Kasumi-1 (cell line): ENCODE data around the gene ANK2.
"Not testable (repeated sequence)": the region's sequence is repeated elsewhere in the genome, so short reads cannot be mapped to it uniquely, and the experiment has no call there.

Experiments used
- DNase-seq, 2 experiments: peaks; one replicate each; lab custom pipeline; 2025; lab: John Stamatoyannopoulos, UW

The ANK2 gene

GRCh38 chr4:113209652-113210320 lies 160.3 kb downstream of the ANK2 start:
- DNase-seq, result no peak

- no peak for DNase-seq
Measured at GRCh38 chr4:113212613-113213012, 163.2 kb downstream of the ANK2 start.

- no peak for DNase-seq
Measured at GRCh38 chr4:113221990-113222389, 172.5 kb downstream of the ANK2 start.

GRCh38 chr4:113222471-113222870 lies 173.0 kb downstream of the ANK2 start:
- no peak for DNase-seq

GRCh38 chr4:113223001-113223400 lies 173.5 kb downstream of the ANK2 start:
- DNase-seq, result peak; percentile 27 to 38

GRCh38 chr4:113232194-113232593 lies 182.7 kb downstream of the ANK2 start:
- no peak for DNase-seq

- no peak for DNase-seq
Measured at GRCh38 chr4:113236916-113237315, 187.5 kb downstream of the ANK2 start.

GRCh38 chr4:113243312-113243711 lies 193.9 kb downstream of the ANK2 start:
- DNase-seq, result no peak

- DNase-seq, result not testable (repeated sequence)
Measured at GRCh38 chr4:113244747-113245146, 195.3 kb downstream of the ANK2 start.

GRCh38 chr4:113248320-113248719 lies 198.9 kb downstream of the ANK2 start:
- DNase-seq, result no peak

- no peak for DNase-seq
Measured at GRCh38 chr4:113255628-113256027, 206.2 kb downstream of the ANK2 start.

GRCh38 chr4:113256946-113257345 lies 207.5 kb downstream of the ANK2 start:
- no peak for DNase-seq

GRCh38 chr4:113260688-113261087 lies 211.2 kb downstream of the ANK2 start:
- DNase-seq, result no peak

- DNase-seq, result no peak
Measured at GRCh38 chr4:113263274-113263673, 213.8 kb downstream of the ANK2 start.

GRCh38 chr4:113270520-113271319 lies 221.3 kb downstream of the ANK2 start:
- DNase-seq, result no peak

- no peak for DNase-seq
Measured at GRCh38 chr4:113272523-113272922, 223.1 kb downstream of the ANK2 start.

GRCh38 chr4:113273721-113274220 lies 224.3 kb downstream of the ANK2 start:
- DNase-seq, result no peak

GRCh38 chr4:113276464-113277170 lies 227.2 kb downstream of the ANK2 start:
- DNase-seq, result no peak

- peak; percentile 76 to 93 for DNase-seq
Measured at GRCh38 chr4:113278324-113278934, 229.0 kb downstream of the ANK2 start.

- DNase-seq, result no peak
Measured at GRCh38 chr4:113285501-113285900, 236.0 kb downstream of the ANK2 start.

- DNase-seq, result no peak
Measured at GRCh38 chr4:113288257-113288656, 238.8 kb downstream of the ANK2 start.

GRCh38 chr4:113288696-113289095 lies 239.2 kb downstream of the ANK2 start:
- DNase-seq, result no peak
